ENCODE data around the gene TLE4.
"Not testable (repeated sequence)": the region's sequence is repeated elsewhere in the genome, so short reads cannot be mapped to it uniquely, and the experiment has no call there.

- TF ChIP-seq FOS (IDR thresholded peaks at IDR 0.05; ENCODE audit: borderline replicate concordance, extremely low read depth, insufficient read length); ZNF384 (IDR thresholded peaks at IDR 0.05; ENCODE audit: borderline replicate concordance, low read depth, low read length); PML (IDR thresholded peaks at IDR 0.05; ENCODE audit: low read length); MAX (IDR thresholded peaks at IDR 0.05; ENCODE audit: low read depth, low read length); RBBP5 (conservative IDR thresholded peaks at IDR 0.05); POLR2AphosphoS5 (IDR thresholded peaks at IDR 0.05; ENCODE audit: low read length); ZNF207 (IDR thresholded peaks at IDR 0.05; ENCODE audit: borderline replicate concordance): not testable (repeated sequence)
- TF ChIP-seq, protein P1, sequence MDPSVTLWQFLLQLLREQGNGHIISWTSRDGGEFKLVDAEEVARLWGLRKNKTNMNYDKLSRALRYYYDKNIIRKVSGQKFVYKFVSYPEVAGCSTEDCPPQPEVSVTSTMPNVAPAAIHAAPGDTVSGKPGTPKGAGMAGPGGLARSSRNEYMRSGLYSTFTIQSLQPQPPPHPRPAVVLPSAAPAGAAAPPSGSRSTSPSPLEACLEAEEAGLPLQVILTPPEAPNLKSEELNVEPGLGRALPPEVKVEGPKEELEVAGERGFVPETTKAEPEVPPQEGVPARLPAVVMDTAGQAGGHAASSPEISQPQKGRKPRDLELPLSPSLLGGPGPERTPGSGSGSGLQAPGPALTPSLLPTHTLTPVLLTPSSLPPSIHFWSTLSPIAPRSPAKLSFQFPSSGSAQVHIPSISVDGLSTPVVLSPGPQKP (IDR thresholded peaks at IDR 0.05; ENCODE audit: low read depth, low read length), result not testable (repeated sequence)
- TF ChIP-seq, protein P2, sequence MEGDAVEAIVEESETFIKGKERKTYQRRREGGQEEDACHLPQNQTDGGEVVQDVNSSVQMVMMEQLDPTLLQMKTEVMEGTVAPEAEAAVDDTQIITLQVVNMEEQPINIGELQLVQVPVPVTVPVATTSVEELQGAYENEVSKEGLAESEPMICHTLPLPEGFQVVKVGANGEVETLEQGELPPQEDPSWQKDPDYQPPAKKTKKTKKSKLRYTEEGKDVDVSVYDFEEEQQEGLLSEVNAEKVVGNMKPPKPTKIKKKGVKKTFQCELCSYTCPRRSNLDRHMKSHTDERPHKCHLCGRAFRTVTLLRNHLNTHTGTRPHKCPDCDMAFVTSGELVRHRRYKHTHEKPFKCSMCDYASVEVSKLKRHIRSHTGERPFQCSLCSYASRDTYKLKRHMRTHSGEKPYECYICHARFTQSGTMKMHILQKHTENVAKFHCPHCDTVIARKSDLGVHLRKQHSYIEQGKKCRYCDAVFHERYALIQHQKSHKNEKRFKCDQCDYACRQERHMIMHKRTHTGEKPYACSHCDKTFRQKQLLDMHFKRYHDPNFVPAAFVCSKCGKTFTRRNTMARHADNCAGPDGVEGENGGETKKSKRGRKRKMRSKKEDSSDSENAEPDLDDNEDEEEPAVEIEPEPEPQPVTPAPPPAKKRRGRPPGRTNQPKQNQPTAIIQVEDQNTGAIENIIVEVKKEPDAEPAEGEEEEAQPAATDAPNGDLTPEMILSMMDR (IDR thresholded peaks at IDR 0.05 in 2 of 3, conservative IDR thresholded peaks at IDR 0.05 in 1 of 3; ENCODE audit: control insufficient read depth in 2 of 3, extremely low read depth in 1 of 3, insufficient read depth in 1 of 3, low read depth in 3 of 3, low read length in 3 of 3), result not testable (repeated sequence)
- TF ChIP-seq, protein P3, sequence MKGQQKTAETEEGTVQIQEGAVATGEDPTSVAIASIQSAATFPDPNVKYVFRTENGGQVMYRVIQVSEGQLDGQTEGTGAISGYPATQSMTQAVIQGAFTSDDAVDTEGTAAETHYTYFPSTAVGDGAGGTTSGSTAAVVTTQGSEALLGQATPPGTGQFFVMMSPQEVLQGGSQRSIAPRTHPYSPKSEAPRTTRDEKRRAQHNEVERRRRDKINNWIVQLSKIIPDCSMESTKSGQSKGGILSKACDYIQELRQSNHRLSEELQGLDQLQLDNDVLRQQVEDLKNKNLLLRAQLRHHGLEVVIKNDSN (IDR thresholded peaks at IDR 0.05; ENCODE audit: borderline replicate concordance, extremely low read length, insufficient read depth, low read depth, low read length), result not testable (repeated sequence)
Observed at GRCh38 chr9:79606529-79606928, 34.8 kb downstream of the TLE4 start.
